ENCODE data around the gene STAU1. TPM values are rescaled to one million over a fixed set of nuclear protein-coding genes. Genes with fewer than 3 reads are reported as not detected.
"Not testable (repeated sequence)": the region's sequence is repeated elsewhere in the genome, so short reads cannot be mapped to it uniquely, and the experiment has no call there.

The STAU1 gene
- total and polyA plus RNA-seq, 4 donors, result 53.5 to 89.2 (median 65.2) TPM

DNA sequence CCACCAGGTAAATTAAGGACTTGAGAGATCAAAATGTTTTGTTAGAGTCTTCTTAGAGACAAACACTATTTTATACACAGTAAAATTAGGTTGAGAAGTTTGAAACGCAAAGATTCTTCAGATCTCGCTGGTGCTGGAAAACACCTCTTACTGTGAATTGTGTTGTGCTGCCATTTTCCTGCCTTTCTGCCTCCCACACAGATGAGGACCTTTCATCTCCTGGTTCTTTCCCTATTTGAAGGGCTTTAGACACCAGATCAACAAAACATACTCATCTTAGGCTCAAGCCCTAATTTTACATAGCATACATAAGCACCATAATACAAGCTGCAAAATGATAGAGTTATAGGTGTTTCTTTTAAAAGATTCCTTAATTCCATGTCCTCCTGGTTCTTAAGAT lies 18.6 kb downstream of the STAU1 start:
- Histone ChIP-seq H3K9me3 (ENCODE audit: control insufficient read depth in 4 of 4, low read length in 3 of 4) (no peaks in the 10 kb centered on the region), H3K36me3 (ENCODE audit: control insufficient read depth in 4 of 4, insufficient read depth in 3 of 4, low read depth in 1 of 4, low read length in 3 of 4) (peaks cover 4 to 19% (median 10%) of the 10 kb centered on the region in 4 donors), H3K27me3 (ENCODE audit: control insufficient read depth in 4 of 4, insufficient read depth in 4 of 4, low read length in 3 of 4) (no peaks in the 10 kb centered on the region), H3K27ac (ENCODE audit: low read depth in 1 of 2, low read length in 2 of 2) (no peak overlapping the region), H3K4me3 (ENCODE audit: low read depth in 1 of 3, low read length in 3 of 3) (no peak overlapping the region), H3K9ac (ENCODE audit: low read depth in 1 of 2, low read length in 2 of 2) (no peak overlapping the region), H3K4me1 (ENCODE audit: control insufficient read depth in 4 of 4, insufficient read depth in 4 of 4, low read length in 3 of 4) (peaks cover 6 to 15% (median 12%) of the 10 kb centered on the region in 4 donors)
- 77% methylated on average over 2 of the region's 2 CpGs for WGBS
- DNase-seq (ENCODE audit: low spot score), result no peak
- TF ChIP-seq NR2F2 (IDR thresholded peaks at IDR 0.05) (no peak), HNF4A (conservative IDR thresholded peaks at IDR 0.05) (no peak), TAF1 (conservative IDR thresholded peaks at IDR 0.05) (no peak), RAD21 (IDR thresholded peaks at IDR 0.05) (no peak), YY1 (IDR thresholded peaks at IDR 0.05) (no peak), FOXA1 (IDR thresholded peaks at IDR 0.05) (no peak), GABPA (IDR thresholded peaks at IDR 0.05 in 1 of 2, conservative IDR thresholded peaks at IDR 0.05 in 1 of 2) (no peak), SP1 (IDR thresholded peaks at IDR 0.05) (no peak)
- TF ChIP-seq, protein P1, sequence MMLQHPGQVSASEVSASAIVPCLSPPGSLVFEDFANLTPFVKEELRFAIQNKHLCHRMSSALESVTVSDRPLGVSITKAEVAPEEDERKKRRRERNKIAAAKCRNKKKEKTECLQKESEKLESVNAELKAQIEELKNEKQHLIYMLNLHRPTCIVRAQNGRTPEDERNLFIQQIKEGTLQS (IDR thresholded peaks at IDR 0.05), result no peak
- TF ChIP-seq, protein P2, sequence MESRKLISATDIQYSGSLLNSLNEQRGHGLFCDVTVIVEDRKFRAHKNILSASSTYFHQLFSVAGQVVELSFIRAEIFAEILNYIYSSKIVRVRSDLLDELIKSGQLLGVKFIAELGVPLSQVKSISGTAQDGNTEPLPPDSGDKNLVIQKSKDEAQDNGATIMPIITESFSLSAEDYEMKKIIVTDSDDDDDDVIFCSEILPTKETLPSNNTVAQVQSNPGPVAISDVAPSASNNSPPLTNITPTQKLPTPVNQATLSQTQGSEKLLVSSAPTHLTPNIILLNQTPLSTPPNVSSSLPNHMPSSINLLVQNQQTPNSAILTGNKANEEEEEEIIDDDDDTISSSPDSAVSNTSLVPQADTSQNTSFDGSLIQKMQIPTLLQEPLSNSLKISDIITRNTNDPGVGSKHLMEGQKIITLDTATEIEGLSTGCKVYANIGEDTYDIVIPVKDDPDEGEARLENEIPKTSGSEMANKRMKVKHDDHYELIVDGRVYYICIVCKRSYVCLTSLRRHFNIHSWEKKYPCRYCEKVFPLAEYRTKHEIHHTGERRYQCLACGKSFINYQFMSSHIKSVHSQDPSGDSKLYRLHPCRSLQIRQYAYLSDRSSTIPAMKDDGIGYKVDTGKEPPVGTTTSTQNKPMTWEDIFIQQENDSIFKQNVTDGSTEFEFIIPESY (IDR thresholded peaks at IDR 0.05), result no peak

DNA sequence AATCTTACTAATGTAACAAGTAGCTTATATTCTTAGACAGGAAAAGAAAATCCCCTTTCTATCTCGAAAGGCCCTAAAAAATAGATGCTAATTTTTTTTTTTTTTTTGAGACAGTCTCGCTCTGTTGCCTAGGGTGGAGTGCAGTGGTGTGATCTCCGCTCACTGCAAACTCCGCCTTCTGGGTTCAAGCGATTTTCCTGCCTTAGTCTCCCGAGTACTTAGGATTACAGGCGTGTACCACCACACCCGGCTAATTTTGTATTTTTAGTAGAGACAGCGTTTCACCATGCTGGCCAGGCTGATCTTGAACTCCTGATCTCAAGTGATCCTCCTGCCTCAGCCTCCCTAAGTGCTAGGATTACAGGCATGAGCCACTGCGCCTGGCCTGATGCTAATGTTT lies 19.3 kb downstream of the STAU1 start:
- WGBS, result 95% methylated on average over 10 of the region's 10 CpGs
- peaks cover 6 to 15% (median 12%) of the 10 kb centered on the region in 4 donors for H3K4me1 ChIP-seq (ENCODE audit: control insufficient read depth in 4 of 4, insufficient read depth in 4 of 4, low read length in 3 of 4)
- peaks cover 4 to 17% (median 12%) of the 10 kb centered on the region in 4 donors for H3K36me3 ChIP-seq (ENCODE audit: control insufficient read depth in 4 of 4, insufficient read depth in 3 of 4, low read depth in 1 of 4, low read length in 3 of 4)

DNA sequence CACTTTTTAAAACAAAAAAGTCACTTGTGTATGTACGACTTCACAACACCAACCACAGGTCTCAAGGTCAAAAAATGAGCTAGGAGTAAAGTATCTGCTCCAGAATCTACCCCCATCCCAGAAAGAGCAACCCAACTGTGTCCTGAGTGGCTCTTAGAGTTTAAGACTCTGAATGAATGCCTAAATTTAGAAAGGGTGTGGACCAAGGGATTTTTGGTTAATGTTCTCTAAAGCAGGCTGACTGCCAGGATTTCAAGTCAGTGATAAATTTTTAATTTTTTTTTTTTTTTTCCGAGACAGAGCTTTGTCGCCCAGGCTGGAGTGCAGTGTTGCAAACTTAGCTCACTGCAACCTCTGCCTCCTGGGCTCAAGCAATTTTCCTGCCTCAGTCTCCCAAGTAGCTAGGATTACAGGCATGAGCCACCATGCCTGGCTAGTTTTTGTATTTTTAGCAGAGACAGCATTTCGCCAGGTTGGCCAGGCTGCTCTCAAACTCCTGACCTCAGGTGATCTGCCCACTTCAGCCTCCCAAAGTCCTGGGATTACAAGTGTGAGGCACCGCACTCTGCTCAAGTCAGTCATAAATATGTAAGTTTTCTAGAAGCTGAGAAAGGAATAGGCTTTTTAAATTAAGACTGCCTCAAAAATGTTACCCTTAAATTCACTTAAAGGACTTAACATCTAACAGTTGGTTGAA lies 20.2 kb downstream of the STAU1 start:
- no peak overlapping the region for H3K4me3 ChIP-seq (ENCODE audit: low read depth in 1 of 3, low read length in 3 of 3)
- peaks cover 5 to 16% (median 11%) of the 10 kb centered on the region in 4 donors for H3K36me3 ChIP-seq (ENCODE audit: control insufficient read depth in 4 of 4, insufficient read depth in 3 of 4, low read depth in 1 of 4, low read length in 3 of 4)
- H3K27ac ChIP-seq (ENCODE audit: low read depth in 1 of 2, low read length in 2 of 2), result no peak overlapping the region
- no peak overlapping the region for H3K9ac ChIP-seq (ENCODE audit: low read depth in 1 of 2, low read length in 2 of 2)
- no peak for TF ChIP-seq TAF1 (conservative IDR thresholded peaks at IDR 0.05)
- TF ChIP-seq JUND (IDR thresholded peaks at IDR 0.05), result no peak
- TF ChIP-seq, protein P3, sequence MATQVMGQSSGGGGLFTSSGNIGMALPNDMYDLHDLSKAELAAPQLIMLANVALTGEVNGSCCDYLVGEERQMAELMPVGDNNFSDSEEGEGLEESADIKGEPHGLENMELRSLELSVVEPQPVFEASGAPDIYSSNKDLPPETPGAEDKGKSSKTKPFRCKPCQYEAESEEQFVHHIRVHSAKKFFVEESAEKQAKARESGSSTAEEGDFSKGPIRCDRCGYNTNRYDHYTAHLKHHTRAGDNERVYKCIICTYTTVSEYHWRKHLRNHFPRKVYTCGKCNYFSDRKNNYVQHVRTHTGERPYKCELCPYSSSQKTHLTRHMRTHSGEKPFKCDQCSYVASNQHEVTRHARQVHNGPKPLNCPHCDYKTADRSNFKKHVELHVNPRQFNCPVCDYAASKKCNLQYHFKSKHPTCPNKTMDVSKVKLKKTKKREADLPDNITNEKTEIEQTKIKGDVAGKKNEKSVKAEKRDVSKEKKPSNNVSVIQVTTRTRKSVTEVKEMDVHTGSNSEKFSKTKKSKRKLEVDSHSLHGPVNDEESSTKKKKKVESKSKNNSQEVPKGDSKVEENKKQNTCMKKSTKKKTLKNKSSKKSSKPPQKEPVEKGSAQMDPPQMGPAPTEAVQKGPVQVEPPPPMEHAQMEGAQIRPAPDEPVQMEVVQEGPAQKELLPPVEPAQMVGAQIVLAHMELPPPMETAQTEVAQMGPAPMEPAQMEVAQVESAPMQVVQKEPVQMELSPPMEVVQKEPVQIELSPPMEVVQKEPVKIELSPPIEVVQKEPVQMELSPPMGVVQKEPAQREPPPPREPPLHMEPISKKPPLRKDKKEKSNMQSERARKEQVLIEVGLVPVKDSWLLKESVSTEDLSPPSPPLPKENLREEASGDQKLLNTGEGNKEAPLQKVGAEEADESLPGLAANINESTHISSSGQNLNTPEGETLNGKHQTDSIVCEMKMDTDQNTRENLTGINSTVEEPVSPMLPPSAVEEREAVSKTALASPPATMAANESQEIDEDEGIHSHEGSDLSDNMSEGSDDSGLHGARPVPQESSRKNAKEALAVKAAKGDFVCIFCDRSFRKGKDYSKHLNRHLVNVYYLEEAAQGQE (IDR thresholded peaks at IDR 0.05), result no peak
- TF ChIP-seq RXRA (IDR thresholded peaks at IDR 0.05), result peak; percentile 15 to 18
- TF ChIP-seq, protein P4, sequence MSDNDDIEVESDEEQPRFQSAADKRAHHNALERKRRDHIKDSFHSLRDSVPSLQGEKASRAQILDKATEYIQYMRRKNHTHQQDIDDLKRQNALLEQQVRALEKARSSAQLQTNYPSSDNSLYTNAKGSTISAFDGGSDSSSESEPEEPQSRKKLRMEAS (IDR thresholded peaks at IDR 0.05), result no peak
- TF ChIP-seq, protein P2 (IDR thresholded peaks at IDR 0.05), result no peak
- DNase-seq (ENCODE audit: low spot score), result no peak
- H3K4me1 ChIP-seq (ENCODE audit: control insufficient read depth in 4 of 4, insufficient read depth in 4 of 4, low read length in 3 of 4), result peaks cover 6 to 15% (median 12%) of the 10 kb centered on the region in 4 donors
- no peaks in the 10 kb centered on the region for H3K9me3 ChIP-seq (ENCODE audit: control insufficient read depth in 4 of 4, low read length in 3 of 4)
- 33% methylated on average over 5 of the region's 5 CpGs for whole genome bisulfite sequencing
- H3K27me3 ChIP-seq (ENCODE audit: control insufficient read depth in 4 of 4, insufficient read depth in 4 of 4, low read length in 3 of 4), result no peaks in the 10 kb centered on the region

More for the DNA sequence above, 19.3 kb downstream of the STAU1 start:
- H3K9me3 ChIP-seq (ENCODE audit: control insufficient read depth in 4 of 4, low read length in 3 of 4); DNase-seq (ENCODE audit: low spot score); H3K27ac ChIP-seq (ENCODE audit: low read depth in 1 of 2, low read length in 2 of 2); H3K9ac ChIP-seq (ENCODE audit: low read depth in 1 of 2, low read length in 2 of 2); H3K4me3 ChIP-seq (ENCODE audit: low read depth in 1 of 3, low read length in 3 of 3); H3K27me3 ChIP-seq (ENCODE audit: control insufficient read depth in 4 of 4, insufficient read depth in 4 of 4, low read length in 3 of 4): not testable (repeated sequence)

All from liver (tissue), 9 donors.